K562 (cell line): ENCODE results near the gene SPAG9. TPM values are rescaled to one million over a fixed set of nuclear protein-coding genes. Genes with fewer than 3 reads are reported as not detected.

Experiments
- CTBP1 ChIP-seq: fragments of 450-650 bp; IDR thresholded peaks from 2 replicates; pipeline ENCODE4 v1.6.1; 2016; ENCODE audit warnings: borderline replicate concordance
- EP300 ChIP-seq: IDR thresholded peaks from 2 replicates; pipeline ENCODE4 v1.6.1; 2012; ENCODE audit warnings: low read length, improper control_type of control experiment
- FOXJ3 ChIP-seq: sonication (generic); formaldehyde crosslinking; IDR thresholded peaks from 2 replicates; pipeline ENCODE4 v1.4.0; 2020; ENCODE audit warnings: mild to moderate bottlenecking, missing genetic modification reagents
- NFE2L1 ChIP-seq: fragments of 450-650 bp; IDR thresholded peaks from 2 replicates; pipeline ENCODE4 v1.6.1; 2016; ENCODE audit warnings: missing genetic modification characterization, low read depth, mild to moderate bottlenecking, missing compliant biosample characterization, moderate library complexity, borderline replicate concordance
- SNIP1 ChIP-seq: fragments of 450-650 bp; IDR thresholded peaks from 2 replicates; pipeline ENCODE4 v1.7.1; 2017; ENCODE audit warnings: low read depth, mild to moderate bottlenecking
- STAG1 ChIP-seq: sonication (generic); formaldehyde crosslinking; IDR thresholded peaks from 2 replicates; pipeline ENCODE4 v1.5.0; 2020; ENCODE audit warnings: missing genetic modification reagents, borderline replicate concordance
- TAL1 ChIP-seq: fragments of 450-650 bp; IDR thresholded peaks from 2 replicates; pipeline ENCODE4 v1.6.1; 2016; ENCODE audit warnings: mild to moderate bottlenecking
- ZEB2 ChIP-seq: fragments of 450-650 bp; IDR thresholded peaks from 2 replicates; pipeline ENCODE4 v1.6.1; 2016
- ZNF57 ChIP-seq: fragments of 450-650 bp; formaldehyde crosslinking; IDR thresholded peaks from 2 replicates; pipeline ENCODE4 v1.4.0; 2020; ENCODE audit warnings: mild to moderate bottlenecking, moderate library complexity
- ZNF830 ChIP-seq: fragments of 250-450 bp; sonication (Bioruptor Pico); IDR thresholded peaks from 2 replicates; pipeline ENCODE4 v1.5.0; 2021; ENCODE audit warnings: mild to moderate bottlenecking
- ZSCAN29 ChIP-seq: fragments of 450-650 bp; IDR thresholded peaks from 2 replicates; pipeline ENCODE4 v1.6.1; 2017
- polyA plus RNA-seq, 8 experiments: library from polyadenylated mRNA; depleted of rRNA in 4 of 8; stranded (reverse) in 5 of 8; unstranded in 3 of 8; fragments of >200 nt; fragmentation: Nextera tagmentation in 2 of 8; fragmentation: Illumina TruSeq in 1 of 8; extraction: Ambion mirVana in 2 of 8; extraction: Trizol in 1 of 8; gene quantifications; 2 replicates each; pipeline versions ENCODE4 v1.2.1 to v1.2.3, GENCODE V29; 2011 to 2014; ENCODE audit warnings: inconsistent platforms in 1 of 8, missing spikeins in 1 of 8
- total RNA-seq, 7 experiments: library from RNA; depleted of rRNA in 6 of 7; stranded (reverse); fragments of >200 nt in 6 of 7; fragmentation: Illumina TruSeq in 2 of 7; extraction: Trizol in 2 of 7; gene quantifications; 2 replicates each; pipeline versions ENCODE4 v1.2.1 to v1.2.3, GENCODE V29; 2011 to 2021; ENCODE audit warnings: low replicate concordance in 1 of 7
- TF ChIP-seq, protein P1 (sequence below): fragments of 450-650 bp; IDR thresholded peaks from 2 replicates; pipeline ENCODE4 v1.6.1; 2016; ENCODE audit warnings: mild to moderate bottlenecking, moderate library complexity
- TF ChIP-seq, protein P2 (sequence below): fragments of 250-450 bp; sonication (Bioruptor Pico); IDR thresholded peaks from 2 replicates; pipeline ENCODE4 v1.8.0; 2021; ENCODE audit warnings: mild to moderate bottlenecking, moderate library complexity
- TF ChIP-seq, protein P3 (sequence below): fragments of 450-650 bp; IDR thresholded peaks from 2 replicates; pipeline ENCODE4 v1.7.0; 2016; ENCODE audit warnings: borderline replicate concordance

SPAG9 gene
- total and polyA plus RNA-seq, 9 of the 15 experiments (the other 6 are each of a cell fraction or from before 2014, with no cell fraction given) = 12.2 to 99.2 (median 58.2) TPM

DNA sequence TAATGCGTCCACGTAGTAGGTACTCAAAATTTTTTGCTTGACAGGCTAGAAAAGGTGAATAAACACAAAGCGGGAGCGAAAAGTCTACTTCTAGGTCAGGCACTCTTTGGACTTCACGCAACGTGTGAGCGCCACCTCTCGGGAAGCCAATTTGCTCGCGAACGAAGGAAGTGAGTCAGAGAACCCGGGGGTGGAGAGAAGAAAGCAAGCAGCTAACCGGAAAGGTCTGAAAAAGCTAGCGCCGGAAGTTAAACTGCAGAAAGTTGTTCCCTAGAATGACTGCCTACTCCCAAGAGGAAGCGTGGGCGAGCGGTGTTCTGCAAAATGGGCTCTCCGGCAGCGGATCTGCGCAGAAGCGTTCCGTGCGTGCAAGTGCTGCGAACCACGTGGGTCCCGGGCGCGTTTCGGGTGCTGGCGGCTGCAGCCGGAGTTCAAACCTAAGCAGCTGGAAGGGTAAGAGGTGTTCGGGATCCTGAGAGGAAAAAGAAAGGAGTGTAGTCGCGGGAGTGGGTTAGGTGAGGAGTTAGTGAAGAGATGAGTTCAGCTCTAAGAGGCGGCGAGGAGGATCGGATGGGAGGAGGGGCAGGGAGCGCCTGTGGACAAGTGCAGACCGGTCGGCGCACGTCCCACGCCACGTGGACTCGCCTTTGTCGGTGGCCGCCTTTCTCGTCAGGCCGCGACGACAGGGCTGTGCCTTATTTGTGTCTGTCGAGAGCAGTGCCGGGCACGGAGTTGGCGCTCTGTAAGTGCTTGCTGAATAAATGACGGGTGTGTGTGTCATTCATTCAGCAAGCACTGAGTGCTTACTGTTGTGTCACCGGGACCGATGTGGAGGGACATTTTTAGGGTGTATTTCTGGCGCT is 32.8 kb upstream of the SPAG9 start, which contains the start of gene NME1 (continued):
- TF ChIP-seq, protein P1, sequence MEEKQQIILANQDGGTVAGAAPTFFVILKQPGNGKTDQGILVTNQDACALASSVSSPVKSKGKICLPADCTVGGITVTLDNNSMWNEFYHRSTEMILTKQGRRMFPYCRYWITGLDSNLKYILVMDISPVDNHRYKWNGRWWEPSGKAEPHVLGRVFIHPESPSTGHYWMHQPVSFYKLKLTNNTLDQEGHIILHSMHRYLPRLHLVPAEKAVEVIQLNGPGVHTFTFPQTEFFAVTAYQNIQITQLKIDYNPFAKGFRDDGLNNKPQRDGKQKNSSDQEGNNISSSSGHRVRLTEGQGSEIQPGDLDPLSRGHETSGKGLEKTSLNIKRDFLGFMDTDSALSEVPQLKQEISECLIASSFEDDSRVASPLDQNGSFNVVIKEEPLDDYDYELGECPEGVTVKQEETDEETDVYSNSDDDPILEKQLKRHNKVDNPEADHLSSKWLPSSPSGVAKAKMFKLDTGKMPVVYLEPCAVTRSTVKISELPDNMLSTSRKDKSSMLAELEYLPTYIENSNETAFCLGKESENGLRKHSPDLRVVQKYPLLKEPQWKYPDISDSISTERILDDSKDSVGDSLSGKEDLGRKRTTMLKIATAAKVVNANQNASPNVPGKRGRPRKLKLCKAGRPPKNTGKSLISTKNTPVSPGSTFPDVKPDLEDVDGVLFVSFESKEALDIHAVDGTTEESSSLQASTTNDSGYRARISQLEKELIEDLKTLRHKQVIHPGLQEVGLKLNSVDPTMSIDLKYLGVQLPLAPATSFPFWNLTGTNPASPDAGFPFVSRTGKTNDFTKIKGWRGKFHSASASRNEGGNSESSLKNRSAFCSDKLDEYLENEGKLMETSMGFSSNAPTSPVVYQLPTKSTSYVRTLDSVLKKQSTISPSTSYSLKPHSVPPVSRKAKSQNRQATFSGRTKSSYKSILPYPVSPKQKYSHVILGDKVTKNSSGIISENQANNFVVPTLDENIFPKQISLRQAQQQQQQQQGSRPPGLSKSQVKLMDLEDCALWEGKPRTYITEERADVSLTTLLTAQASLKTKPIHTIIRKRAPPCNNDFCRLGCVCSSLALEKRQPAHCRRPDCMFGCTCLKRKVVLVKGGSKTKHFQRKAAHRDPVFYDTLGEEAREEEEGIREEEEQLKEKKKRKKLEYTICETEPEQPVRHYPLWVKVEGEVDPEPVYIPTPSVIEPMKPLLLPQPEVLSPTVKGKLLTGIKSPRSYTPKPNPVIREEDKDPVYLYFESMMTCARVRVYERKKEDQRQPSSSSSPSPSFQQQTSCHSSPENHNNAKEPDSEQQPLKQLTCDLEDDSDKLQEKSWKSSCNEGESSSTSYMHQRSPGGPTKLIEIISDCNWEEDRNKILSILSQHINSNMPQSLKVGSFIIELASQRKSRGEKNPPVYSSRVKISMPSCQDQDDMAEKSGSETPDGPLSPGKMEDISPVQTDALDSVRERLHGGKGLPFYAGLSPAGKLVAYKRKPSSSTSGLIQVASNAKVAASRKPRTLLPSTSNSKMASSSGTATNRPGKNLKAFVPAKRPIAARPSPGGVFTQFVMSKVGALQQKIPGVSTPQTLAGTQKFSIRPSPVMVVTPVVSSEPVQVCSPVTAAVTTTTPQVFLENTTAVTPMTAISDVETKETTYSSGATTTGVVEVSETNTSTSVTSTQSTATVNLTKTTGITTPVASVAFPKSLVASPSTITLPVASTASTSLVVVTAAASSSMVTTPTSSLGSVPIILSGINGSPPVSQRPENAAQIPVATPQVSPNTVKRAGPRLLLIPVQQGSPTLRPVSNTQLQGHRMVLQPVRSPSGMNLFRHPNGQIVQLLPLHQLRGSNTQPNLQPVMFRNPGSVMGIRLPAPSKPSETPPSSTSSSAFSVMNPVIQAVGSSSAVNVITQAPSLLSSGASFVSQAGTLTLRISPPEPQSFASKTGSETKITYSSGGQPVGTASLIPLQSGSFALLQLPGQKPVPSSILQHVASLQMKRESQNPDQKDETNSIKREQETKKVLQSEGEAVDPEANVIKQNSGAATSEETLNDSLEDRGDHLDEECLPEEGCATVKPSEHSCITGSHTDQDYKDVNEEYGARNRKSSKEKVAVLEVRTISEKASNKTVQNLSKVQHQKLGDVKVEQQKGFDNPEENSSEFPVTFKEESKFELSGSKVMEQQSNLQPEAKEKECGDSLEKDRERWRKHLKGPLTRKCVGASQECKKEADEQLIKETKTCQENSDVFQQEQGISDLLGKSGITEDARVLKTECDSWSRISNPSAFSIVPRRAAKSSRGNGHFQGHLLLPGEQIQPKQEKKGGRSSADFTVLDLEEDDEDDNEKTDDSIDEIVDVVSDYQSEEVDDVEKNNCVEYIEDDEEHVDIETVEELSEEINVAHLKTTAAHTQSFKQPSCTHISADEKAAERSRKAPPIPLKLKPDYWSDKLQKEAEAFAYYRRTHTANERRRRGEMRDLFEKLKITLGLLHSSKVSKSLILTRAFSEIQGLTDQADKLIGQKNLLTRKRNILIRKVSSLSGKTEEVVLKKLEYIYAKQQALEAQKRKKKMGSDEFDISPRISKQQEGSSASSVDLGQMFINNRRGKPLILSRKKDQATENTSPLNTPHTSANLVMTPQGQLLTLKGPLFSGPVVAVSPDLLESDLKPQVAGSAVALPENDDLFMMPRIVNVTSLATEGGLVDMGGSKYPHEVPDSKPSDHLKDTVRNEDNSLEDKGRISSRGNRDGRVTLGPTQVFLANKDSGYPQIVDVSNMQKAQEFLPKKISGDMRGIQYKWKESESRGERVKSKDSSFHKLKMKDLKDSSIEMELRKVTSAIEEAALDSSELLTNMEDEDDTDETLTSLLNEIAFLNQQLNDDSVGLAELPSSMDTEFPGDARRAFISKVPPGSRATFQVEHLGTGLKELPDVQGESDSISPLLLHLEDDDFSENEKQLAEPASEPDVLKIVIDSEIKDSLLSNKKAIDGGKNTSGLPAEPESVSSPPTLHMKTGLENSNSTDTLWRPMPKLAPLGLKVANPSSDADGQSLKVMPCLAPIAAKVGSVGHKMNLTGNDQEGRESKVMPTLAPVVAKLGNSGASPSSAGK = peak; percentile 85
- no peak; the same call in 1 of the 2 replicates for TF ChIP-seq ZNF830 (CRISPR knock-in tag)
- TF ChIP-seq, protein P2, sequence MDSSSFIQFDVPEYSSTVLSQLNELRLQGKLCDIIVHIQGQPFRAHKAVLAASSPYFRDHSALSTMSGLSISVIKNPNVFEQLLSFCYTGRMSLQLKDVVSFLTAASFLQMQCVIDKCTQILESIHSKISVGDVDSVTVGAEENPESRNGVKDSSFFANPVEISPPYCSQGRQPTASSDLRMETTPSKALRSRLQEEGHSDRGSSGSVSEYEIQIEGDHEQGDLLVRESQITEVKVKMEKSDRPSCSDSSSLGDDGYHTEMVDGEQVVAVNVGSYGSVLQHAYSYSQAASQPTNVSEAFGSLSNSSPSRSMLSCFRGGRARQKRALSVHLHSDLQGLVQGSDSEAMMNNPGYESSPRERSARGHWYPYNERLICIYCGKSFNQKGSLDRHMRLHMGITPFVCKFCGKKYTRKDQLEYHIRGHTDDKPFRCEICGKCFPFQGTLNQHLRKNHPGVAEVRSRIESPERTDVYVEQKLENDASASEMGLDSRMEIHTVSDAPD (CRISPR knock-in tag) = no peak
- no peak; the same call in 1 of the 2 replicates for TF ChIP-seq STAG1 (CRISPR knock-in tag)
- TF ChIP-seq, protein P3, sequence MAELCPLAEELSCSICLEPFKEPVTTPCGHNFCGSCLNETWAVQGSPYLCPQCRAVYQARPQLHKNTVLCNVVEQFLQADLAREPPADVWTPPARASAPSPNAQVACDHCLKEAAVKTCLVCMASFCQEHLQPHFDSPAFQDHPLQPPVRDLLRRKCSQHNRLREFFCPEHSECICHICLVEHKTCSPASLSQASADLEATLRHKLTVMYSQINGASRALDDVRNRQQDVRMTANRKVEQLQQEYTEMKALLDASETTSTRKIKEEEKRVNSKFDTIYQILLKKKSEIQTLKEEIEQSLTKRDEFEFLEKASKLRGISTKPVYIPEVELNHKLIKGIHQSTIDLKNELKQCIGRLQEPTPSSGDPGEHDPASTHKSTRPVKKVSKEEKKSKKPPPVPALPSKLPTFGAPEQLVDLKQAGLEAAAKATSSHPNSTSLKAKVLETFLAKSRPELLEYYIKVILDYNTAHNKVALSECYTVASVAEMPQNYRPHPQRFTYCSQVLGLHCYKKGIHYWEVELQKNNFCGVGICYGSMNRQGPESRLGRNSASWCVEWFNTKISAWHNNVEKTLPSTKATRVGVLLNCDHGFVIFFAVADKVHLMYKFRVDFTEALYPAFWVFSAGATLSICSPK = peak; percentile 94; the same call in 1 of the 2 replicates
- peak; percentile 79 for TF ChIP-seq EP300
- TF ChIP-seq ZSCAN29 = no peak
- peak; percentile 93 for TF ChIP-seq CTBP1
- TF ChIP-seq TAL1 = peak; percentile 32
- no peak for TF ChIP-seq NFE2L1 (tag)
- peak; percentile 100 for TF ChIP-seq ZEB2
- no peak for TF ChIP-seq SNIP1
- TF ChIP-seq ZNF57 = no peak
- no peak for TF ChIP-seq FOXJ3 (CRISPR knock-in tag)
